ENCODE results near the gene VPS18.
A peak's percentile ranks its signal among the peaks of the same experiment; 100 is the strongest.

Gene VPS18

DNA sequence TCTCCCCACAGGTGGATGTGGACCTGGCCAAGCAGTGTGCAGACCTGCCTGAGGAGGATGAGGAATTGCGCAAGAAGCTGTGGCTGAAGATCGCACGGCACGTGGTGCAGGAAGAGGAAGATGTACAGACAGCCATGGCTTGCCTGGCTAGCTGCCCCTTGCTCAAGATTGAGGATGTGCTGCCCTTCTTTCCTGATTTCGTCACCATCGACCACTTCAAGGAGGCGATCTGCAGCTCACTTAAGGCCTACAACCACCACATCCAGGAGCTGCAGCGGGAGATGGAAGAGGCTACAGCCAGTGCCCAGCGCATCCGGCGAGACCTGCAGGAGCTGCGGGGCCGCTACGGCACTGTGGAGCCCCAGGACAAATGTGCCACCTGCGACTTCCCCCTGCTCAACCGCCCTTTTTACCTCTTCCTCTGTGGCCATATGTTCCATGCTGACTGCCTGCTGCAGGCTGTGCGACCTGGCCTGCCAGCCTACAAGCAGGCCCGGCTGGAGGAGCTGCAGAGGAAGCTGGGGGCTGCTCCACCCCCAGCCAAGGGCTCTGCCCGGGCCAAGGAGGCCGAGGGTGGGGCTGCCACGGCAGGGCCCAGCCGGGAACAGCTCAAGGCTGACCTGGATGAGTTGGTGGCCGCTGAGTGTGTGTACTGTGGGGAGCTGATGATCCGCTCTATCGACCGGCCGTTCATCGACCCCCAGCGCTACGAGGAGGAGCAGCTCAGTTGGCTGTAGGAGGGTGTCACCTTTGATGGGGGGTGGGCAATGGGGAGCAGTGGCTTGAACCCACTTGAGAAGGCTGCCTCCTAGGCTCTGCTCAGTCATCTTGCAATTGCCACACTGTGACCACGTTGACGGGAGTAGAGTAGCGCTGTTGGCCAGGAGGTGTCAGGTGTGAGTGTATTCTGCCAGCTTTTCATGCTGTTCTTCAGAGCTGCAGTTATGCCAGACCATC is 8.6 kb downstream of the VPS18 start:
- DNase-seq, result no peak

DNA sequence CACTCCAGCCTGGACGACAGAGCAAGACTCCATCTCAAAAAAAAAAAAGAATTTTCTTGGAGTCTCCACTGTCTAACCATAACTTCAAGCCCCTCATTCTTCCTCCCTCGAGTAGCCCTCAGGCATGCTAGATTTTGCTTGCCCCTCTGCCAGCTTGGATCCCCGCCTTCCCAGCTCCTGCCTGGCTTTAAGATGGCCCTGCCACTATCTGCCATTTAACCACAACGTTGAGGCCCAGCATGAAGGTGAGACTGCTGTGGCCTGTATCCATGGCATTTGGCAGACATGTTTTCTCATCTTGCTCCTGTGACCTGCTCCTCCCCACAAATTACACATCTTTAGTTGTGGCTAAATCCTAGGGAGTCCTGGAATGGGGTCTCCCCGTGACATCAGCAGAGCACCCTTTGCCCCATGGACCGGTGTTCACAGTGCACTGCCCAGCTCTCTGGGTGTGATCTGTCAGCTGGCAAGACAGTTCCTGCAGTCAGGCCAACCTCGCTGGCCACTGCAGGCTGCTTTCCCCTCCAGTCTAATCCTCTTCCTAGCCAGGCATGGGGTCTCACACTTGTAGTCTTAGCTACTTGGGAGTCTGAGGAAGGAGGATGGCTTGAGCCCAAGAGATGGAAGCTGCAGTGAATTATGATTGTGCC is 10.4 kb downstream of the VPS18 start:
- no peak for DNase-seq

DNA sequence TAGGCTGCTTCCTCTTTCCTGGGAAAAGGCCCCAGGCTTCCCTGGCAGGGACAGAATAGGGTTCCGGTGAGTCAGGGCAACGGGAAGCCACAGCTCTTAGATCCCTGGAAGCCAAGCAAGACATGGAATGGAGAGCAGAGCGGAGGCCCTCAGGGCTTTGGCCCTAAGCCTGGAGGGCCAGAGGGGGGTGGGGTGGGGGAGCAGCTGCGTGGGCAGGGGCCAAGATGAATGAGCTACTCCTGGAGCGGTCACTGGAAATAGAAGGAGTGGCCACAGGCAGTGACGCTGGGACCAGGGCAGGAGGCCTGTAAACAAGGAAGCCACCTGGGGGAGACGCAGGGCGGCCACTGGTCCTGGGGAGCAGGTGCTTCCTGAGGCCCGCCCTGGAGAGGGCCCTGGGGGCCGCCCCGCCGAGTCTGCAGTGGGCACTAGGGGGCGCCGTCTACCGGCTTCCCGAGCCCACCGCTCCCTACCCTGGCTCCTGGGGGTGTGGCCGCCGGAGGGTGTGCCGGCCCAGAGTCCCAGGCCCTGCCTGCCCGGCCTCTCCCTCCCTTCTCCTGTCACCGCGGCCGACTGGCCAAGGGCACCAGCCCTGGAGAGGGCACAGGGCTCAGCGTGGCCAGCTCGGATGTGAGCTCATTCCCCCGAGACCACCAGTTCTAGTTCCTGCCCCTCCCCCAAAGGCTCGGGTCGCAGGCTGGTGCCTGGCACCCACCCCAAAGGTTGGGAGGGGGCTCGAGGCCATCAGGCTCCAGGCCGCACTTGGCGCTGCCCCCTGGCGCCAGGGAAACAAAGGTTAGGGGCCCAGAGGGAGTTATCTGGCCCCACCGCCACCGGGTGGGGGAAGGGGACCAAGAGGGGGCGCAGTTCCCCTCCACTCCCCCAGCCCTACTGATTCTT is 12.1 kb downstream of the VPS18 start:
- peak; percentile 73 to 74 for DNase-seq

DNA sequence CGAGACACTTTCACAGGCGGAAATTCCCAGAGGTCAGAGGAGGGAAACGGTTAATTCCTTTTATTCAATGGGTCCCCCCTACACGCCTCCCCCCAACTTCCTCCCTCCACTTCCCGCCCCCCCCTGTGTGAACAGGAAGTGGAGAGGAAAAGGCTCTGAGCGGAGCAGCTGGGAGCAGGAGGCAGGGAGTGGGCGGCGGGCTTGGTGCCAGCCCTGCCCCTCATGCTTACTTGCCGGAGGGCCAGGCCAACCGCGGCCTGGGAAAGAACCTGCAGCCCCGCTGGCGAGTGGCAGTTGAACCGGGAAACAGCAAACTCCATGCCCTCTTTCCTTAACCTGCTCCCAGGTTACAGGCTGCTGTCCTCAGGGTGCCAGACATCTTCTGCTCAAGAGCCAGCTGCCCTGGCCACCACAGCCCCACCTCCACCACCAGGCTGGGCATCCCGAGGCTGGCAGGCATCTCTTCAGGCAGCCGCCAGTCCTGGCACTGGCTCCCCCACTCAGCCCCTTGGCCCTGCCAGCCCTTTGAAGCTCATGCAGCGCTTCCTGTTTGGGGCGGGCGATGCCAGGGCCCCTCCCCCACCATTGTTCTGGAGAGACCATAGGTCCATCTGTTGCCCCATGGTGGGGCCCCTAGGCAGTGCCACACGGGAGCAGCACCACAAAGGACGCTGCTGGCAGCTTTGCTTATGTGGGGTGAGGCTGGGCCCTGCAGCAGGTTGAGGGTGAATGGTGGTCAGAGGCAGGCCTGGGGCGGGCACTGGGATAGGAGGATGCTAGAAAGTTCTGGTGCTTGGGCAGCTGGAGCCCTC is 12.9 kb downstream of the VPS18 start:
- DNase-seq, result peak; percentile 32 to 38

DNA sequence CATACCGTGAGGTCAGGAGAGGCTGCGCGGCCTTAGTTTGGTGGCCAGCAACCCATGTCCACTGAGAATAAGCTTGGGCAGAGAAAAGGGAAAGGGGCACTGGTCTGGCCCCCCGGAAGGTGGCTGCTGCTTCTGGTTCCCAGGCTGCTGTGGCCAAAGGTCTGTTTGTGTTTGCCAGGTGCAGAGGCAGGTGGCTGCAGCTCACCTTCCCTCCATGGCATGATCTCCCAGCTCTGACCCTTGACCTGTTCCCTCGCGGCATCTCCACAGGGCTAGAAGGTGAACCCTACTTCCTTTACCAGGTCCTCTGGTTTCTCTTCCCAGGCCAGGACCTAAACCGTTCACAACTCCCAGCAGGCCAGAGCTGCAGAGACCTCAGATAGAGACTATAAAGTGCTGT is 13.8 kb downstream of the VPS18 start:
- DNase-seq, result no peak

DNA sequence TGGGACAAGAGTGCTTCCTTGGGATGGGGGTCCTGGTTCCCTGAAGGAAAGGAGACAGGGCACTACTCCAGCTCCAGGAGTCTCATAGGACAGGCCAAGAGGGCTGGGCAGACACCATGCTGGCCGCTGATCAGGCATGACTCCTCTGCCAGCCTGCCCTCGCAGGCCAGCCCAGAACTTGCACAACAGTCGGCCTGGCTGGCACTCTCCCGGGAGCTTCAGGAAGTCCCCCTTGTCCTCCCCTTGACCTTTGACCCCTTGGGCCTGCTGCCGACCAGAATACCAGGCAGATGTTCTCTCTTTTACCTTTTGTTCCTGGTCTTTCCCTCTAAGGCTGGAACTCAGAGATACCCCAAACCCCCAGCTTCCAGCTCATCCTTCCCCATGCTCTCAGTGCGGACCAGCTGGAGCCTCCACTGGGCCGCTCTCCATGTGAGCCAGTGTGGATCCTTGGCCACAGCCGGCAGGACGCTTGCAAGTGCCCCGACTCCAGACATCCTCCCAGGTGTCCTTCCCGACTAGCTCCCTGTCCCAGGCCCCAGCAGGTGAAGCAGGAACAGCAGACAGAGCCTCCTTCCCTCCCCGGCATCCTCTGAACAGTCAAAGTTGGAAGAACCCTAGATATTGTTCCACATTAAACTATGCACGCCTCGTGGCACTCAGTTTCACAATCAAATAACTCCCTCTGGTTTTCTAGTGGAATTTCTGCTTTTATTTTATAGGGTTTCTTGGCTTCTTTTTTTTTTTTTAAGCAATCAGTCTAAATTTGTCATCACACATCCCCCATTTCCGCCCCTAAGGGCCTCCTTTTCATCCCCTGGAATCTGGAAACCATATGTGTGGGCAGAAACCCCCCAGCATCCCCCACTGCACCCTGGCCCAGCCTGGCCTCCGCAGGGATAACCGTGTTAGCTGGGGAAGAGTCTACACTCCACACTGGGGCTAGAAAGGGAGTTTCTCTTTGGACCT is 15.7 kb downstream of the VPS18 start:
- DNase-seq, result no peak

DNA sequence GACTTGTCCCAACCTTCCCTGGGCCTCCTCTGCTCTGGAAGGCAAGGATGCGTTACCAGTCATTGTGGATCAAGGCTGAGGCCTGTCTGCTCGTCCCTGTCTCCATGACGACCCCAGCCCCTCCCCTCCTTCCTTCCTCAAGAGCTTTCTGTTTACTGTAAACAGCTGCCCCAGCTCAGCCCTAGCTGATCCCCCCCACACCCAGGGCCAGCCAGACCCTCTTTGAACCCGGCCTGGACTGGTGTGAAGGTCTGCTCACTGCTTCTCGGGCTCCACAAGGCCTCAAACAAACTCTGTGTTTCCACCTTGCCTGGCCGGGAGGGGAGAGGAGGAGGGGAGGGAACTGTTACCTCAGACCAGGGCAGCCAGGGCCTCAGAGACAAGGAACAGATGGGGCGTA is 16.9 kb downstream of the VPS18 start:
- DNase-seq, result no peak

DNA sequence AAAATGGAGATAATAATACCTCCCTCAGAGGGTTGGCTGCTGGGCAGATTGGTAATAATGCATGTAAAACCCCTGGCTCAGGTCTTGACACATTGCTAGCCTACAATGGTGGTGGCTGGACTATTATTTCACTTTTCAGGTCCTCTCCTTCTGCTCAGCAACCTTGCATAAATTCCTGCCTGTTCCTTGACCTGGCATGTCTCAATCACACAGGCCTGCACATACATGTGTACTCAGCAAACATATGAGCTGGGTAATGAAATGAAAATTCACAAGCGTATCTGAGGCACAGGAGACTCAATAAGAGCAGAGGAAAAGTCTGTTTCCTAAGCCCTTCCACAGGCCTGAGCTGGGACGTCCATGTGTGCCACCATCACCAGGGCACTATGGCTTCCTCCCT is 17.4 kb downstream of the VPS18 start:
- no peak for DNase-seq

DNA sequence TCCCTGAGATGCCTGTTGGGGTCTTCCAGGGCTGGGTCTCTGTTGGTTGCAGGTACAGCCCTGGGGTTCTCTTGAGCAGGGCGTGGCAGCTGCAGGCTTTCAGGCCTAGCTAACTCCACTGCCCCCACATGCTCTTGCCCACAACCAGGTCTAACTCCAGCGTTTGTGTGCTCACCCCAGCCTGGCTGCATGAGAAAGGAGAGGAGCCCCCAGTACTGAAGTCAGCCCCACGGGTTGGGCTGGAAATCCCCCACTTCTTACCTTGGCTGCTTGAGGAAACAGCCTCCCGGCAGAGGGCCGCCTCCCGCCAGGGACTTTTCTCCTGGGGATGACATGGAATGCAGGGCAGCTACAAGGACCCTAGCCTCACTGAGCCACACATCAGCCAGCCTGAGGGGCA is 18.2 kb downstream of the VPS18 start:
- DNase-seq, result no peak

DNA sequence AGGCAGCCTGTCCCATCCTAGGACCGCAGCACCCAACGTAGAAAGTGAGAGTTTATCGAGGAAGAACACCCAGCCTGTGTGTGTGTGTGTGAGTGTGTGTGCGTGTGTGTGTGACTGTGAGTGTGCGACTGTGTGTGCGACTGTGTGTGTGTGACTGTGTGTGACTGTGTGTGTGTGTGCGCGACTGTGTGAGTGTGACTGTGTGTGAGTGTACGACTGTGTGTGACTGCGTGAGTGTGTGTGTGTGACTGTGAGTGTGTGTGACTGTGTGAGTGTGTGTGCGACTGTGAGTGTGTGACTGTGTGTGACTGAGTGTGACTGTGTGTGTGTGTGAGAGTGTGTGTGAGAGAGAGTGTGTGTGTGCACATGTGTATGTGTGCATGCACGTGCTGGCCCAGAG is 19.8 kb downstream of the VPS18 start:
- no peak for DNase-seq

DNA sequence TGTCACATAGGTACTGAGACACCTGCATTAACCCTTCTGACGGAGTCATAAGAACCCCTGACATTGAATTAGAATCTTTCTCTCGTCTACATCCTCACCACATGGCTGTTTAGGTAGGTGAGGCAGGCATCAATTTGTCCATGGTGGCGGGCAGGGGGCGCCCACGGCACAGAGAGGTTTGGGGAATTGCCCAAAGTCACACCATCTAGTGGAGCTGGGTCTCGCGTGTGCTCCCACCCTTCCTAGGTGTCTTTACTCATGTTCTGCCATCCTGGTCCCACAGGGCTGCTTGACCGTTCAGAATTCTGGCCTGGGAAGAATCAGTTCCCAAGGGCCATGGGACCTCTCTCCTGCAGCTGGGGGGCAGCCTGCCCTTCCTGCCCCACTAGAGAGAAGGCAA is 20.2 kb downstream of the VPS18 start:
- DNase-seq, result no peak

DNA sequence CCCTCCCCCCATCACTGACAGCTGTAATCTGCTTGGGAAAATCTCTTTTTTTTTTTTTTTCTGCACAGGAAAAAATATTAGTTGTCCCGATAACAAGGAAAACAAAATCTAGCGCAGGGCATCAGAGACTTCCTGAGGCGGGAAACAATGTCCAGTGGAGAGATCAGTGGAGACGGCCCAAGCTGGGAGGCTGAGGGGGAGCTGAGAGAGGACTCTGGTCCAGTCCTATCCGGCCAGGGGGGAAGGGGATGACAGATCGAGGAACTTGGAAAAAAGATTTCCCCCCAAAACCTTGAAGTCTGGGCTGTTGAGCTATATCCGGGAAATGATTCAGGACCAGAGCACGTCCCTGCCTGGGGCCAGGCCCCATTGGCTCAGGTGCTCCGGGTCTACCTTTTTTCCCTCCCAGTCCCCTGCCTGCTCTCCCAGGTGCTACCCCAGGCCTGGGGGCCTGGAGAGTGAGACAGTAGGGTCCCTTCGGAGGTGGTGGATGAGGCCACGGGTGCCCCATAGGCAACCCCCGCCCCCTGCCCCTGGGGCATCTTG is 20.9 kb downstream of the VPS18 start:
- no peak for DNase-seq

DNA sequence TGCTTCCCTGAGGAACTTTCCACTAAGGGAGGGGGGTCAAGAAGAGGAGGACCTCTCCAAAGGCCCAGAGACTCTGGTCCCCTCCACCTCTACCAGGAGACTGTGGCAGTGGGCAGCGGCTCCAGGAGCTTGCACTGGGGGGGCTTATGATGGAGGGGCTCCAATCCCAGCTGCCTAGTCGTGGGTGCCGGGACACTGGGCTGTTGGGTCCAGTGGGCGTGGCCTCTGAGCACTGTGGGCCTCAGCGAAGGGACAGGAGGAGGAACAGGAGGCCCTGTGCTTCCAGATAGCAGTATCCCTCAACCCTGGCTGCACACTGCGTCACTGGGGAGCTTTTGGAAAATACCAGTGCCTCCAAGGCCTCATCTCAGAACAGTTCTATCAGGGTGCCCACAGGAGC is 21.4 kb downstream of the VPS18 start:
- DNase-seq, result no peak

DNA sequence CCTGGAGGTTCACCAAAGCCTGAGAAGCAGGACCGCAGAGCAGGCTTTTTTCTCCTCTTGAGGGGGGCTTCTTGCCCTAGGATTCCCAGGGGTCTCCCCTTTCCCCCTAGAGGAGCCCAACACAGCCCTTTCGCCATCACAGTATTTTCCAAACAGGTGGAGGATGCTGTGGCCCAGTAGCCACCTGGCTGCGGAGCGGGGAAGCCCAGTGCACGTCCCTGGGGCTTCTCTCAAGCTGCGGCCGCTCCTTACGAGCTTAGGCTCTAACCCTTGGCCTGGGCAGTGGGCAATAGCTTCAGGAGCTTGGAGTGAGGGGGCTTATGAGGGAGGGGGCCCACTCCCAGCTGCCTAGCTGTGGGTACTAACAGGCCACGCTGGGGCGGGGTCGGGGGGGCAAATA is 23.3 kb downstream of the VPS18 start:
- DNase-seq, result no peak

DNA sequence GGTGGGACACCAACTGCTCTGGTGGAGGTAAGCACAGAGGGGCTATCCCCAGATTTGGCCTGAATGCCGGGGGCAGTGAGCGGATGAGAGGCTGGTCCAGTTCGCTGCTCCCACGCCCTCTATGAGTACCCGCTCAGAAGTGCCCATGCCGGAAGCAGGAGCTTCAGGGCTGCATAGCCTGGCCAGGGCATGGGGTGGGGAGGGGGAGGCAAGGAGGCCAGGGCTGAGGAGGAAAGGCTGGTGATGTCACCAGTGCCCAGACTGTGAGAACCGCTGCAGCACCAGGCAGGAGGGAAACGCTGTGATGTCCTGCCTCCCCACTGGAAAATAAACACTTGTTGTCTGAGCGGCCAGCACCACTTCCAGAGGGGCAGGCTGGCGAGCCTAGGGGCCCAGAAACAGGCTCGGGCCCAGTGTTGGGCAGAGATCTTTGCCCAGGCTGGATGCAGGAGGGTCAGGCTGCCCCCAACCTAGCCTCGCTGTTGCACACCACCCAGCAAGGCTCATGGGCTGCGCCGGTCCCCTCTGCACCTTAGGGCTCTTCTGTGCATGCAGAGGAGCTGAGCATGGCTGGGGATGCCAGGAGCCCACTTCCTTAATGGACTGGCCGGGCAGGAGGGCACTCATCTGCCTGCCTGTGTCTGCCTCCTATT is 24.0 kb downstream of the VPS18 start:
- DNase-seq, result no peak

DNA sequence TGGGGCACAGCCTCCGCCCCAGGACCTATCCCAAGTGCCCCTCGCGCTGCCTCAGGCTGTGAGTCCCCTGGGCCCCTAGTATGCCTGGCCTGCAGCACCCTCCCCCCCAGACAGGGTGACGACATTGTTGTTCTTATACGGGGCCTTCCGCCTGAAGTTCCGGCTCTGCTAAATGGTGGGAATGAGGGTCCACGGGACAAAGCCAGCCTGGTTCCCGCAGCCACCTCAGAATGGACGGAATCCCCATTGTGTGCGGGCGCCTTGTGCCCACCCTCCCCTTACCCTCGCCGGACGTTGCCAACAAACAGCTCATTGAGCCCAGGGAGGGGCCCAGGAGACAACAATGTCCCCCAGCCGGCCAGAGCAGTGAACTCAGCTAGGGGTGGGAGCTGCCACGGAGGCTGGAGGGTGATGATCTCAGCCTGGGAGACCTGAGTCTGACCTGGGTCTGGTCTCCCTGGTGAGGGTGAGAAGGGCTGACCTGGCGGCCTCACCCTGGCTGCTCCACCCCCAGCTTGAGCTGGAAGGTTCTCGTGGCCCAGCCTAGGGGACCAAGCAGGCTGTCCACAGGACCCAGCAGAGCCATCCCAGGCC is 24.6 kb downstream of the VPS18 start:
- DNase-seq, result no peak

DNA sequence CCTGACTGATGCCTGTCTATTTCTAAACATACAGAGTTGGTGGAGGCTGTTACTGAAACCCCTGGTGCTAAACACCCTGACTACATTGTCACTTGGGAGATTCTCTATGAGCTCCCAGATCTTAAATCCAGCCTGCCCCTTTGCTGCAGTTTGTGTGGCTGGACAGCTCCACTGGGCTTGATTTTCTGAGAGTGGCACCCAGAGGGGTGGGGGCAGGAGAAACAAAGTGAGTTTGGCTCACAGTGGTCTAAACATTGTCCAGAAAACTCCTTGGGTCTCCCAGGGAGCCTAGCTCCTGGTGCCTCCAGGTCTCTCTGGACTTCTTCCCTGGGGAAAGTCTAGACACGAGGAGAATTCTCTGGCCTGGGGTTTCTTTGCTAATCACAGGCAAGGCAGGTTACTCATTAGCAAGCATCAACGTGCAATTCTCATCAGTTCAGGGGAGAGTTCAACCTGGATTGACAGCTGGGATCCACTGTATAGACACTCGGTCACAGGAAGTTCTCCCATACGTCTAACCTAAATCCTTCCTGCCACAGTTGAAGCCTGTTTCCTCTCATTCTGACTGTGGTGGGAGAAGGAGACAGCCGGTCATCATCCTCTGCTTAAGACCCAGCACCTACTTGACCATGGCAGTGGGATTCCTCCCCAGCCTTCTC is 27.8 kb downstream of the VPS18 start:
- no peak for DNase-seq

DNA sequence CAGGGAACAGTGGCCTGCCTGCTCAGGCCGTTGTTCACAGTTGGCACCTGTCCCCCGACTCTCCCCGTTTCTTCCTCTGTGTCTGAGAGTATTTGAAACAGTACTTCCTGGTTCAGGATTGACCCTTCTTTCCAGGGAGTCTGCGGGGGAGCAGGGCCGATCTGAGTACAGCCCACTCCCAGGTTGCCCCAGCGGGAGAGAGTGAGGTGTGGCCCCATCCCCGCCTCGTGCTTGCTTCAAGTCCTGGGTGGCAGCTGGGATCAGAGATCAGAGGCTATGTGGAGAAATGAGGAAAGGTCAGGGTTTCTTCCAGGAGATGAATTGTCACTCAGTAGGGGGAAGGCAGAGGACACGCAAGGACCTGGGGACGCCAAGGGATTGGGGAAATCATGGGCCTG is 28.4 kb downstream of the VPS18 start:
- DNase-seq, result no peak

DNA sequence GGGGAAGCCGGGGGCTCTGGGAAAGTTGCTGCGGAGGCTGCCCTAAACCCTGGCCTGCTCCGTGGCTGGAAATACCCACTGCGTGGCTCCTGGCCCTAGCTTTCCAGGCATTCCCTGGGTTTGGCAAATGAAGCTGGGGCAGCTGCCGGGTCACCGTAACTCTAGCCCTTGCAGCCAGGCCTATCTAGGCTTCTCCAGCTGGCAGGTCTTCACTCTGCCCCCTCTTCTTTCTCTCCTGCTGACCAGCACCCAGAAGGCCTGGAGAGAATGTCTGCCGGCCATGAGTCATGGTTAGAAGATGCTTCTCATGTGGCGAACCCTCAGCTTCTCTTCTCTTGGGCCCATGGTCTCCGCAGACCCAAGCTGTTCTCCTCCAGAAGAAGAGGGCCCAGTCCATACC is 29.3 kb downstream of the VPS18 start:
- no peak for DNase-seq

DNA sequence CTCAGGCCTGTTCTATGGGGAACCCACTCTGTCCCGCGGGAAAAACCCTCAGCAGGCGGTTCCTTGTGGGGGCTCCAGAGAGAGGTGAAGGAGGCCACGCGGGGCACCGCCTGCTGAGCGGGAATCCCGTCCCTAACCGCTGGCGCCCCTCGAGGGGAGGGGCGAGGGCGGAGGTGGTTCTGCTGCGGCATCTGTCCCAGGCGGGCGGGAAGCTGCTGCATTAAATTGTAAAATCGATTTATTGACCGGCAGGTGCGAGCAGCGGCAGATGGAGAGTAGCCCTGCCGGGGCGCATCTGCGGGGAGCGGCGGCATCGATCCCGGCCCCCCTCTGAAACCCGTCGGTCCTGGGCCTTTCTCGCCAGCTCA is 31.2 kb downstream of the VPS18 start:
- no peak for DNase-seq
